ENCODE results near the gene TMEM39B. TPM values are rescaled to one million over a fixed set of nuclear protein-coding genes. Genes with fewer than 3 reads are reported as not detected.

Gene TMEM39B
- 2.4 and 4.5 TPM in 2 replicates for total RNA-seq

DNA sequence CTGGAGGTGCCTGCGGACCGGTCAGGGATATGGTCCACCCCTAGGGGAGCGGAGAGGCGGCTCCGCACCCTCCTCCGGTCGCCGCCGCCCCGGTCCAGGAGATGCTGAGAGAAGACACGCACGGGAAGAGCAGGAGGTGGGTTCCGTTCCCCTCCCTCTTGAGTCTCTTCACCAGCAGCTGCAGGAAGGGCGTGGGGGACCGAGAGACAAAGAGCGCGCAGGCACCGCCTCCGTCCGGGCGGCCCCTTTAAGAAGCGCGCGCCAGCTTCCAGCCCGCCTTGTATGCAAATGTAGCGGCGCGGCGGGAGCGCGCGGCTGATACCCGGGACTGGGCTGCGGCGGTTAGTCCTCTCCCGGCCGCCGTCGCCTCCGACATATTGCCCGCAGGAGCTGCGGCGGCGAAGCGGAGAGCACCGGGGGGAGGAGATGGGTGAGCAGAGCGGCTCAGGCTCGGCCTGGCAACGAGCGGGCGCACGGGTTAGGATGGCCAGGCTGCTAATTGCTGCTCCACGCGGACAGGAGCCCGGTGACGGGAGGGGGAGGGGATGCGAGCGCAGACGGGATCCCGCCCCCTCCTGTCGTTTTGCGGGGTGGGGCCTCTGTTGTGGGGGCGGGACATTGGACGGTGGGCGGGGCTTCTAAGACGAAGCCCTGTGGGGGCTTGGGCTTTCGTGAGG is at the start of gene TMEM39B:
Gene TMEM39B, plus strand, starts transcription at position 318 of the 677 bp plus-strand sequence. Its CDS starts 109 bp downstream, at position 427.

DNA sequence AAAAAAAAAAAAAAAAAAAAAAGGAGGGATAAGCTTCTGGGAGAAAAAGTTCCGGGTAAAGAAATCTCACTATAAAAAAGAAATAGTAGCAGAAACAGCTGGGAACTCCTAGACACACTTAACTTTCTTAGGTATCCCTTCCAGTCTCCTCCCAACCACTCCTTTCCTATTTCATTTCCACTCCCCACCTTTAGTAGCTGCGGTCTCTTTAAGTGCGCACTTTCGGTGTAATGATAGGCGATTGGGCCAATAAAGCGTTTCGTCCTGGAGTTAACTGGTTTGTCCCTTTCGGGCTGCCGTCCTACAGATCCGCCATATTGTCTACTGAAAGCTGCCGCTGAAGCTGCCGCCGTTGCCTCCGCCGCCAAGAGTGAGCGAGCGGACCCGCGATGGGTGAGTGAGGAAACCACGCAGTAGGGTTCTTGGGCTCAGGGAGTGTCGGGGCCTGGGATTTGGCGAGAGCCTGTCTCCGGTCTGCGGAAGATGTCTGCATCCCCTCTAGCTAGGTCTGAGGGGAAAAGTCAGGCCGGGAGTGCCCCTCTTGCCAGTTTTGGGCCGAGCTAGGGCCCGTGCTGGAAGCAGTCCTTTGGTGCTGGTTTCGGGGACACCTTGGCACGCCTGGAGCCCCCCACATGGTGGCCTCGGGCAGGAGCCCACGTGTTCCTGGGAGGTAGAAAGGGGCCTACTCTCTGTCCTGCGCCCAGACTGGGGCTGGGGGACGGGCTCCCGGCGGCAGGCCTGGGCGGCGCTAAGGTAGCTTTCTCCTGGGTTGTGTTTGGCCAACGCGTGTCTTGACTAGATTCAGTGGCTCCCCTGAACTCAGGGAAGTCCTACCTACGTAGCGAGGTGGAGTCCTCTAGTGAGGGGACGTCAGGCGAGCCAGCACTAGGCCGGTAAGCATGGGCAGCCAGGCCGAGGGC is 35.3 kb downstream of the TMEM39B start, which contains the start of gene KPNA6:
Gene KPNA6, plus strand, starts transcription at position 315 of the 920 bp plus-strand sequence. Its CDS starts 75 bp downstream, at position 390.

Other genes with a start within 250 kb of the TMEM39B start
- 215 and 275 TPM in 2 replicates for gene PTP4A2, start 134.6 kb upstream of the TMEM39B start, total RNA-seq
- gene KHDRBS1, start 59.1 kb upstream of the TMEM39B start, total RNA-seq: 36.6 and 62.8 TPM in 2 replicates
- 38.3 and 57.2 TPM in 2 replicates for gene KPNA6, start 35.1 kb downstream of the TMEM39B start, total RNA-seq
- 61.2 and 74.8 TPM in 2 replicates for gene TXLNA, start 106.7 kb downstream of the TMEM39B start, total RNA-seq
- 2.7 and 3.5 TPM in 2 replicates for gene CCDC28B, start 127.7 kb downstream of the TMEM39B start, total RNA-seq
- gene IQCC, start 132.7 kb downstream of the TMEM39B start, total RNA-seq: 1.9 and 3.1 TPM in 2 replicates
- gene DCDC2B, start 136.2 kb downstream of the TMEM39B start, total RNA-seq: not detected in 2 replicates
- 10.9 and 11.2 TPM in 2 replicates for gene TMEM234, start 149.4 kb downstream of the TMEM39B start, total RNA-seq
- 235 and 510 TPM in 2 replicates for gene EIF3I, start 149.5 kb downstream of the TMEM39B start, total RNA-seq
- gene FAM167B, start 174.3 kb downstream of the TMEM39B start, total RNA-seq: 0.34 TPM in 1 of 2 replicates, not detected in the other
- under 0.01 TPM in 1 of 2 replicates, not detected in the other for gene LCK, start 178.3 kb downstream of the TMEM39B start, total RNA-seq
- gene HDAC1, start 219.1 kb downstream of the TMEM39B start, total RNA-seq: 64.3 and 91.8 TPM in 2 replicates